NAMALWA (cell line): ENCODE results near the gene TMEM143.

Experiments used
- DNase-seq: peaks from one replicate; pipeline ENCODE4 v3.0.0-alpha.2; 2015; ENCODE audit warnings: low spot score

The TMEM143 gene

DNA sequence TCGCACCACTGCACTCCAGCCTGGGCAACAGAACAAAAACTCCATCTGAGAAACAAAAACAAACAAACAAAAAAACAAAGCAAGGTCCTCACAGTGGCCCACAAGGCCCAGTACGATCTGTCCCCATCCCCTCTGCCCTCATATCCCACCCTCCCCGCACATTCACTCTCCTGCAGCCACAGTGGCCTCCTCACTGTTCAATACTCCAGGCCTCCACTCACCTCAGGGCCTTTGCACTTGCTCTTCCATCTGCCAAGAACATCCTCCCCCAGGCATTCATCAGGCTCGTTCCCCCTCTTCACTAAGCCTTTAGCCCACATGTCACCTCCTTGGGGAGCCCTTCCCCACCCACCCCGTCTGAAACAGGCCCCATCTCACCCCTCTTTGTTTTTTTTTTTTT is 4.6 kb downstream of the TMEM143 start:
- DNase-seq = no peak

DNA sequence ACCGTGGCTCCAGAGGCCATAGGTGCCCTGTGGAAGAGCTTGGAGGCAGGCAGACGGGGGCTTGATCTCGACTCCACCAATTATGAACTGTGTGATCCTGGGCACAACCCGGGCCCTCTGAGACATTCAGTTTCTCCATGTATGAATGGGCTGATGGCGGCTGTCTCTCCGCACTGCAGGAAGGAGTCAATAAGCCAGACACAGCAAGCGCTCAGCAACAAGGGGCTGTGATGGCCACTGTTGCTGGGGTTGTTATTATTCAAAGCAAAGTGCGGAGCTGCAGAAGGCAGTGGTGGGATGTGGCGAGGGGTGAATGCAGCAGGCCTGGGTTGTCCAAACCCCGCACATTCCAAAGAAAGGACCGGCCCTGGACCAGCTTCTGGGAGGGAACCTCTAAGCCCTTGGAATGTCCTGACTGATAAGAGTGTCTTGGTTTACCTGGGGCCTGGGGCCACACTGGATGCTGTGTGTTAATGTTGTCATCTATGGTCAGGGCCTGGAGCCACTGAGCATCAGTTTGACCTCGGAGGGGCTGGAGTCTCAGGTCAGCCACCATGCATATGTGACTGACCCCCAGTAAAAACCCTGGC is 8.3 kb downstream of the TMEM143 start:
- DNase-seq = no peak

DNA sequence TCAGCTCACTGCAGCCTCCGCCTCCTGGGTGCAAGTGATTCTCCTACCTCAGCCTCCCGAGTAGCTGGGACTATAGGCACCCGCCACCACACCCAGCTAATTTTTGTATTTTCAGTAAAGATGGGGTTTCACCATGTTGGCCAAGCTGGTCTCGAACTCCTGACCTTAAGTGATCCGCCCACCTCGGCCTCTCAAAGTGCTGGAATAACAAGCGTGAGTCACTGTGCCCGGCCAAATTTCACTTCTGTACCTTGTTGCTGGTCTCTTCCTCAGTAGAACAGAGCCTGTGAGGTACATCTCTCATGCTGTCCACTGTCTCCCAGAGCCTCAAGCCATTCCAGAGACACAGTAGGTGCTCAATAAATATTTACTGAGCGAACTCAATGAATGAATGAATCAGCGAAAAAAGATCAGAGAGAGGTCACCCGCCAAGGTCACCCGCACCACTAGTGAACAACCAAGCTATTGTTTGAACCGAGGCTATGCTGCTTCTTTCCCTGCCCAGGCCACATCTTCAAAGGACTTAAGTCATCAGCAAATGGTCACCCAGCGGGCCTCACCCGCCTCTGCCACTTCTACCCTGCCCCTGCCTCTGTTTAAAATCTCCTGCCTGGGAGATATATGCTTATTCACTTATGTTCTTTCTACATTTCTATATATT is 9.3 kb downstream of the TMEM143 start:
- no peak for DNase-seq

DNA sequence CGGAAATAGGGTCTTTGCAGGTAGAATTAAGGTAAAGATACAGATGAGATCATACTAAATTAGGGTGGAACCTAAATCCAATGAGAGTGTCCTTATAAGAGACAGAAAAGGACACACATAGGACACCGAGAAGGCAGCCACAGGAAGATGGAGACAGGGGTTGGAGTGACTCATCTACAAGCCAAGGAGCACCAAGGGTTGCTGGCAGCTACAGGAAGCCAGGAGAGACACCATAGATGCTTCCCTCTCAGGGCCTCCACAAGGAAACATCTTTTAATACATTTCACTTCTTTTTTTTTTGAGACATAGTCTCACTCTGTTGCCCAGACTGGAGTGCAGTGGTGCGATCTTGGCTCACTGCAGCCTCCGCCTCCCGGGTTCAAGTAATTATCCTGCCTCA is 10.1 kb downstream of the TMEM143 start:
- DNase-seq = no peak

DNA sequence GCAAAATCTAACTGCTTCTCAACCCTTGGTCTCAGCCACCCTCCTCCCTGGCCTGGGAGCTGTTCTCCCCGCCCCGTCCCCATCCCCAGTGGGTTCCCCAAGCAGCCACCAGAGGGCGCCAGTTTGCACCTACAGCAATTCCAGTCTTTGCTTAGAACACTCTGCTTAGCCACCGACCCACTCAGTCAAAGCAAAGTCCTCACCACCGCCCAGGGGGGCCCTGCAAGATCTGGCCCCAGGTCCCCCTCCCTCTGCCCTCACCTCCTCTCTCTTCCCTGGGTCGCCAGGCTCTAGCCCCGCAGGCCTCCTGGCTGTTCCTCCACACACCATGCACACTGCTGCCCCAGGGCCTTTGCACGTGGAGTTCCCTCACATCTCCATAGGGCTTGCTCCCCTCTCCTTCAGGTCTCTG is 12.4 kb downstream of the TMEM143 start:
- DNase-seq = peak; percentile 83

DNA sequence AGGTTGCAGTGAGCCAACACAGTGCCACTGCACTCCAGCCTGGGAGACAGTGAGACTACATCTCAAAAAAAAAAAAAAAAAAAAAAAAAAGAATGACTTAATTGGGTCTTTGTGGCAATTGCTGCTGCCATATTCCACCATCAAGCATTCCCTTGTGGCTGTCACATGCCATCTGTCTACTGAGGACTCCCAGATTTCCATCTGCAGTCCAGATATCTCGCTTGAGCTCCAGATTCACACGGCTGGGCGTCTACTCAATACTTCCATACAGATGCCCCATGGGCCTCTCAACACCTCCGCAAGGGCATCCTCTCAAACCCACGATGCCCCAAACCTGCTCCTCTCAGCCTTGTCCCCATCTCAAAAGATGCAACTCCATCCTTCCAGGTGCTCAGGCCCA is 12.9 kb downstream of the TMEM143 start:
- DNase-seq = no peak

DNA sequence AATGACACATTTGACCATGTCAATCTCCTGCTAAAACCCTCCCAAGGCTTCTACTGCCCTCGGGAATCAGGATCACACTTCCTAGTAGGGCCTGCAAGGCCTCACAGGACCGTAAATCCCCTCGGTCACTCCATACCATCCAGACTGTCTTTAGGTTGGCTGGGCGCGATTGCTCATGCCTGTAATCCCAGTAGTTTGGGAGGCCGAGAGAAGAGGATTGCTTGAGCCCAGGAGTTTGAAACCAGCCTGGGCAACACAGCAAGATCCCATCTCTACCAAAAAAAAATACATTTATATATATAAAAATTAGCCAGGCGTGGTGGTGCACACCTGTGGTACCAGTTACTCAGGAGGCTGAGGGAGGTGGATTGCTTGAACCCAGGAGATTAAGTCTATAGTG is 15.0 kb downstream of the TMEM143 start:
- DNase-seq = no peak

DNA sequence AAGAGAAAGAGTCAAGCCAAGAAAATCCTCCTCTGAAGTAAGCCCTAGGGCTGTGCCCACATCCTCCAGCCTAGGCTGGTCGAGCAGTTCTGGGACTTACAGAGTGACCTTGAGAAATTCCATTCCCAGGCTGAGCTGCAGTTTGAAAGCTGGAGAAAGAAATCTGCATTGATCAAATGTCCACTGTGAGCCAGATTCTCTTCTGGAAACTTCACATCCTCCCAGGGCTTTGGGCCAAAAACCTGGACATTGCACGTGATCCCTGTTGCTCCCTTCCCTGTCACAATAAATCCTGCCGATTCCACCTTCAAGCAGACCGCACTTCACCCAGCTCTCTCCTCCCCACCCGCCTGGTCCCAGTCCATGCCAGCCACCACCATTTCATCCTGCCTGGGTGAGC is 15.7 kb downstream of the TMEM143 start:
- DNase-seq = no peak

DNA sequence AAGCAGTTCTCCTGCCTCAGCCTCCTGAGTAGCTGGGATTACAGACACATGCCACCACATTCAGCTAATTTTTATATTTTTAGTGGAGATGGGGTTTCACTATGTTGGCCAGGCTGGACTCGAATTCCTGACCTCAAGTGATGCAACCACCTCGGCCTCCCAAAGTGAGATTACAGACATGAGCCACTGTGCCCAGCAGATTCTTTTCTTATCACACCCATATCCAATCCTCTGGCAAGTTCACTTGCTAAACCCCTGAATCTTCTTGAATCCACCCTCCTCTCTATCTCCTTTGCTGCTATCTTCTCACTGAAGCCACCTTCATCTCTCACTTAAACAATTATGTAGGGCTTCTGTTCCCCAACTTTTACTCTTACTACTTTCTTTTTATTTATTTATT is 17.5 kb downstream of the TMEM143 start:
- DNase-seq = no peak

DNA sequence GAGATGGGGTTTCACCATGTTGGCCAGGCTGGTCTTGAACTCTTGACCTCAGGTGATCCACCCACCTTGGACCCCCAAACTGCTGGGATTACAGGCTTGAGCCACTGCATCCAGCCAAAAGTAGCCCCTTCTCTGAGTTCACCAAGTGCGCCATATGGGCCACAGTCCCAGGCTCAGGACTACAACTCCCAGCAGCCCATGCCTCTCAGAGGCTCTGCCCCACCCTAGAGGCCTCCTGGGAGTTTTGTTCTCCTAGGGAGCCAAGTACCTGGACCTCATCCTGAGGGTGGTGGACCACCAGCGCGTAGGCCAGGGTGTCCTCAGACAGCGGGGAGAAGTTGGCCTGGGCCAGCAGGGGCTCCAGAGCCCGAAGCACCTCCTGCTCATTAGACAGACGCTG is 18.8 kb downstream of the TMEM143 start:
- DNase-seq = no peak

DNA sequence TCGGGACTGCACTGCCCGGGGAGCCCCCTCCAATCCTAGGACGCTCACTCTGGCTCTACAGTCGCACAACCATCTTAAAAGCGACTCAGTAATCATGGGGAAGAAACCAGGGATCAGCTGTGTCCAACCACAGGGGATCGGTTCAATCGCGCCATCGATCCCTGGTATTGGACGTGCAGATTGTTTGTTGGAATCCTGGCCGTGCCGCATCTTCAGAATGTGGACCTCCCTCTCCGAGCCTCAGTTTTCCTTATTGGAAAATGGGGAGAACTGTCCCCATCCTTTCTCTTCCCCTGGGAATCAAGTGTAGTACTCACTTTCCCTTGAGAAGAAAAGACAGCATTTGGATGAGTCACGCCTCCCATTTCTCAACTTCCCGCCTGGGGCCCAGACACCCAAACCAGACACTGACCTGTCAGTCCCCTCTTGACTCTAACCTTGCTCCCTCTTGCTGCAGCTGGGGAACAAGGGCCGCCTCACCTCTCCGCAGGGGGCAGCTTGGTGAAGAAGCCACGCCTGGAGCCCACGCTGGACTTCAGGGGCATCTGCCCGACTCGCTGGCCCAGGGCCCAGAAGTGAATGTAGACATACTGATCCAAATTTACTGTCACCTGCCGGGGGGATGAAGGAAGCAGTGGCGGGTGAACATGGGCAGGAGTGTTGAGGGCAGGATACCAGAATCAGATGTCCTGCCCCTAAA is 20.7 kb downstream of the TMEM143 start:
- no peak for DNase-seq

DNA sequence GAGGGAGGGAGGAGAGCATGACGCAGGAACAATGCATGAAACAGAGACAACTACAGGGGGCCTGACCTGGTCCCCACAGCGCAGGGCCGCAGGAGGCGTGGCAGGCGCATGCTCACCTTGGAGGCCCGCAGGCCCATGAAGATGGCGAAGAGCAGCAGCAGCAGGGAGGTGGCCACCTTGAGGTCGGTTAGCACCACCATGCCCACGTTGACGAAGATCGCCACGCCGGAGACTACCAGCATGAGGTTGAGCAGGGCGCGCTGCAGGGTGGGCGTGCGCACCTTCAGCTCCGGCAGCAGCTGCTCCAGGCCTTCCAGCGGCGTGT is 21.4 kb downstream of the TMEM143 start:
- DNase-seq = no peak

DNA sequence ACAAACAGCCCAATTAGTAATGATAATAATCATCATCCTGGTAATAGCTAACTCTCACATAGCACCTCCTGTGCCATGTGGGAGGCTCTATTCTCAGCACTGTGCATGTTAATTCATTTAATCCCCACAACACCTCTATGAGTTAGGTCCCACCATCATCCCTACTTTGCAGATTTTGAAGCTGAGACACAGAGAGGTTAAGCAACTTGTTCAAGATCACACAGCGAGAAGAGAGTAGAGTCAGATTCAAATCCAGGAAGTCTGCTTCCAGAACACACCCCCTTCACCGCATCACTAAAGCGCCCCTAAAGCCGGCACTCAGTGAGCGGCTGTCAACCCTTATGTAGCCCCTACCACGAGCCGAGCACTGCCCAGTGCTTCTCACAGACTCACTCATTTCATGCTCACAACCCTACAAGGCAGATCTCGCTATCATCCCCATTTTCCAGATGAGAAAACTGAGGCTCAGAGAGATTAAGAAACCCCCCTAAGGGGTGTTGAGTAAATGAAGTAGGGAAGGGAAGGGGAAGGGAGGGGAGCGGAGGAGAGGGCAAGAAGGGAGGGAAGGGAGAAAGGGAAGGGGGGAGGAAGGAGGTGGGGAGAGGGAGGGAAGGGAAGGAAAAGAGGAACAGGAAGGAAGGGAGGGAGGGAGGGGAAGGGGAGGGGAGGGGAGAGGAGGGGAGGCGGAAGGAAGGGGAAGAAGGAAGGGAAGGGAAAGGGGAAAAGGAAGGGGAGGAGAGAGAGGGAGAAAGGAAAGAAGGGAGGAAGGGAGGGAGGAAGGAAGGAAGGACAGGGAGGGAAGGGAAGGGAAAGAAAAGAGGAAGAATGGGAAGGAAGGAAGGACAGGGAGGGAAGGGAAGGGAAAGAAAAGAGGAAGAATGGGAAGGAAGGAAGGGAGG is 22.0 kb downstream of the TMEM143 start:
- DNase-seq = no peak

DNA sequence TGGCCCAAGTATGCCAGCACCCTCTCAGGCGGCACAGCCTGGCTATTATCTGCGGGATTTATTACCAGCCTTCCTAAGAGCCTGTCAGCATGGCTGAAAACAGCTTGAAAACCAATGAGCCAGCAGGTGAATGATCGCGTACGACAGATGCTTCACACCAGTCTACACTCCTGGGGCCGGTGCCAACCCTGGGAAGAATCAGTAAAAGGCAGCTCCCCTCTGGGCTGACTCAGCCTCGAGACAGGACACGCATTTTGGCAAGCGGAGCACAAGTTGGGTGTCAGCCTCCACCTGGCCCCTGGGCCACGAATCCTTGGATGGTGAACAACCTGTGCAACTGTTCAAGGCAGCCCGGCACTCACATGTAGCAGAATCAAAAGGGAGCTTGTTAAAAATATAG is 22.7 kb downstream of the TMEM143 start:
- DNase-seq = no peak

DNA sequence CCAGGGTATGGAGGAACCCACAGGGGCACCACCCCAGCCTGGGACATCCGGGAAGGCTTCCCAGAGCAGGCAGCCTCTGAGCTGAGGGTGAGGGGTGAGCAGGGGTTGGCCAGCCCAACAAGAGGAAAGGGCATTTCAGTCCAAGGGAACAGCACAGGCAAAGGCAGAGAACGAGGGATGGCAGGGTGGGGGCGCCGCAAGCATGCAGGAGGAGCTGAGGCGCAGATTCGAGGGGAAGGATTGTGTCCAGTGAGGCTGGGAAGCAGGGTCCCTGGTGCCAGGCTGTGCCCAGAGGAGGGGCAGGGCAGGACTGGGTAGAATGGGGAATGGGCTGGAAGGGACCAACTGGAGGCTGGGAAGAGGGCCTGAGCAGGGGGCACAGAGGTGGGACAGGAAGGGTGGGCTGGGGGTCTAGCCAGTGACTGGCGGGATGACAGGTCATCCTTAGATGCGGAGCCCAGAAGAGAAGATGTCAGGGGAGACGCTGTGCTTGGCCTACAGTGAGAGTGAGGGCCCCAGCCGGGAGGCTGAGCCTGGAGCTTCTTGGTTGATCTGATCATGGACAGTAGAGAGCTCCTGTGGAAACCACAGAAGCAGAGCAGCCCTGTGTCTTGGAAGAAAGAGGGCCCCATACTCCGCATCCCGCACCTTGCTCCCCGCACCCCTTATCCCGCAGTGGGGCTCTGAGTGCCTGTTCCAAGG is 24.8 kb downstream of the TMEM143 start:
- DNase-seq = no peak

DNA sequence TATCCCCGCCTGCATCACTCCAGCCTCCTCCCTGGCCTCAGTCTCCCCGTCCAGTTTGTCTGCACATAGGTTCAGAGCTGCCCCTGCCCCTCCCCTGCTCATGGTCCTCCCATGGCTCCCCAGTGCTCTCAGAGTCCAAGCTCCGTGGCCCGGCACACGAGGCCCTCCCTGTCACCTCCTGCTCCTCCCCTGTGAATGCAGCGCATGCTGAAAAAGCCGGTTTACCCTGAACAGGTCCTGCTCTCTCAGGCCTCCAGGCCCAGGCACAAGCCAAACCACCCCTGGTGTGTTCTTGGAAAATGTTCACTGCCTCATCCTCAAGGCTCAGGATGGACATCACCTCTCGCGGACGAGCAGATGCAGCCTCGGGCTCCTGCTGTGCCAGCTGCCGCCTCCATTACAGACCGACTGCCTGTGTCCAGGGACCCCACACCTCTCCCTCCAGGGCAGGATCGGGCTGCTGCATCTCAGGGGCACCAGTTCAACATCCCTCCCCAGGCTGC is 25.4 kb downstream of the TMEM143 start:
- DNase-seq = no peak

DNA sequence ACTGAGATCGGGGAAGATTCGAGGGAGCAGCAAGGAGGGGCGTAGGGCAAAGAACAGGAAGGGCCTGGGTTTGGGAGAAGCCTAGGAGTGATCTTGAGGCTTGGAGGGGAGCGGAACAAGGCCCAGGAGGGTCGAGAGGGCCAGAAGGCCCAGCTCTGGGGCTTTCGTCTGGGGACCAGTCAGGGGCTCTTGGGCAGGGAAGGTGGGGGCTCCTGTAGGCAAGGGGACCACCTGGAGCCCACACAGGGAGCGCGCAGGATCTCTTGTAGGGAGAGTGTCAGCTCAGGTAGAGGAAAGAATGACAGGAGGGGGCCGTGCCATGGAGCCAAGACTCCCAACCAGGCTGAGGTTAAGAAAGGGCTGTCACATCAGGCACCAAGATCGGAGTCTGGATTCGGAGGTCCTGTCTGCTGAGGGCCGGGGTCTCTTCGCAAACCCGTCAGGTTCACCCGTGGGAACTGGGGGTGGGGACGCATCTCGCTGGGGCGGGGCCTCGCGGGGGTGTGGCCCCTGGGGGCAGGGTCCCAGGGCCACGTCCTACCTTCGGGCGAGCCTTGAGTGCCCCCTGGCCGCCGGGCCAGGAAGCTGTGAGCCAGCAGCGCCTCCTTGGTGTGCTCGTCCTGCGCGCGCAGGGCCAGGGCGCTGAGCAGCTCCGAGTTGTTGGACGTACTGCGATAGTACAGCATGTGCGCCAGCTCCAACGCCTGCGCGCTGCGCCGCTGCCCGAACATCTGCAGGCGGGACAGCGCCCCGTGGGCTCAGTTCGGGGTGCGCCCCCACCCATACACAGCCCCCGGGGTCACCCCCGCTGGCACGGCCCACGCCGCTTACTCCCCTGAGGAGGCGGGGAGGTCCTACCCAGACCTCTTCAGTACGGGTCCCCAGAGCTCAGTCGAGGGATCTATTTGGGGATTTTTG is 30.0 kb downstream of the TMEM143 start:
- peak; percentile 98 for DNase-seq

DNA sequence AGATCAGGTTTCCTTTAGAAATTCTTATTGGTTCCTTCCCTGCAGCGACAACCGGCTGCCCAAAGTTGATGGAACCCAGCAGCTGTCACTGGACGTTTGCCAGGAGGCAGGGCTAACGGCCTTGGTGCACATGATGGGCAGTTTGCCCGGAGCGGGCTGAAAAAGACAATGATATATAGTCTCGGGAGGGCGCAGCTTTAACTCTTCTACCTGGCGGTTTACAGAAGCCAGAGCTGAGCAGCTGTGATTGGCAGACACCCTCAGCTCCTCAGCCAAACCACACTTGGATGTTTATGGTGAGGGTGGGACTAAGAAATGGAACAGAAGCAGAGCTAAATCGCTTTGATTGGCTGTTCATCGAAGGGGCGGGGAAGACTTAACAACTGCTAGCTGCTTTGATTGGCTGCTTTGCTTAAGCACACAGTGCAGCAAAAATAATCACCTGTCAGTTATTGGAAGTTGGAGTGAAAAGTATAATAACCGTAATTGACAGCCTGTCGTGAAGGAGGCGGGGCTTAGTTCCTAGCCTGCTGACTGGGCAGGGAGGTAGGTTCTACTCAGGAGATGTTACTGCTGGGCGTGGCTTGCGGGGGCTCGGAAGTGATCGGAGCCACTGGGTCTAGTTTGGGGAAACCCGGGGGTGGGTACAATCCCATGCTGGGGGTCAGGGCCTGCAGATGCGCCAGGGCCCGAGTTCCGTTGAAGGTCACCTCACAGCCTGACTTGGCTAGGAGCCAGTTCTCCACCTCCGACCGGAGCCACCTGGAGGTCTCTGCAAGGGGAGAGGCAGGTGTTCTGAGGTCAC is 30.9 kb downstream of the TMEM143 start:
- DNase-seq = peak; percentile 99

DNA sequence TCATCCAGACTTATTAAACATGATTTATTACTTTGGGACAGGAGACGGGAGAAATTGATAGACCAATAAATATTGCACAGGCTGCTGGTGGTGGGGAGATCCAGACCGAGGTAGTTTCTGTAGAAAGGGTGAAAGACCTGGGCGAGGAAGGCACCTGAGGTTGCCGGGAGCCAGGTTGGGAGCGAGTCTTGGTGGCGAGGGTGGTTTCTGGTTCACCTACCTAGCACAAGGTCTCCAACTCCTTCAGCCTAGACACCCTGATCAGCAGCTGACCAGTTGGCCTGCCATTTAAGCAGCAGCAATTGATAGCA is 31.4 kb downstream of the TMEM143 start:
- DNase-seq = no peak

DNA sequence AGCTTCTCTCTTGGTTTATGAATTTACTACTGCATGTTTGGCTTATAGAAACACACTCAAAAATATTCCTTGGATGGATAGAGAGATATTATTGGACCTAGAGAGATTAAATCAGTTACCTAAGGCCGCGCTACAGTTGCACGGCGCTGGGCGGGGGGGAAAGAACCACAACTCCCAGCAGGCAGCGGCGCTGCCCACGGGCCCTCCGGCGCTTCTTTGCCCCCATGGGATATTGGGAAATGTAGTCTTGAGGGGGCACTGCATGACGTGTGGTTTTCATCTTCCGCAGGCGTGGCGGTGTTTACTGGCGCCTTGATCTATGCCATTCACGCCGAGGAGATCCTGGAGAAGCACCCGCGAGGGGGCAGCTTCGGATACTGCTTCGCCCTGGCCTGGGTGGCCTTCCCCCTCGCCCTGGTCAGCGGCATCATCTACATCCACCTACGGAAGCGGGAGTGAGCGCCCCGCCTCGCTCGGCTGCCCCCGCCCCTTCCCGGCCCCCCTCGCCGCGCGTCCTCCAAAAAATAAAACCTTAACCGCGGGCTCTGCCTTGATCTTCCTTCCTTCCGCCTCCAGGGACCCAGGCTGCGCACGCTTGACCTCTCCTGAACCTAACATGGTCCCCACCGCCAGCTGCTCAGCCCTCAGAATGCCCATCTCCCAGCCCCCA is 33.6 kb downstream of the TMEM143 start:
- peak; percentile 97 for DNase-seq
